Type B pancreatic cell (in vitro differentiated cells): Measurements from ENCODE around the gene MICAL3. TPM values are rescaled to one million over a fixed set of nuclear protein-coding genes. Genes with fewer than 3 reads are reported as not detected.

Experiments
- DNase-seq: peaks from one replicate; pipeline ENCODE4 v3.0.0; 2021; ENCODE audit warnings: mixed read lengths; ENCODE audit not compliant: unreplicated experiment; ENCODE audit errors: extremely low spot score
- H3K27ac Mint-ChIP-seq: 2 replicates; pipeline ENCODE4 v1.8.0; 2021; ENCODE audit warnings: mild to moderate bottlenecking, mixed read lengths
- H3K27me3 Mint-ChIP-seq: 2 replicates; pipeline ENCODE4 v1.8.0; 2021; ENCODE audit warnings: mixed read lengths
- H3K36me3 Mint-ChIP-seq: 2 replicates; pipeline ENCODE4 v1.8.0; 2021; ENCODE audit warnings: mixed read lengths
- H3K4me1 Mint-ChIP-seq: one replicate; pipeline ENCODE4 v1.8.0; 2021; ENCODE audit warnings: mixed read lengths; ENCODE audit not compliant: unreplicated experiment
- H3K4me3 Mint-ChIP-seq: 2 replicates; pipeline ENCODE4 v1.8.0; 2021; ENCODE audit warnings: mild to moderate bottlenecking, mixed read lengths
- H3K9me3 Mint-ChIP-seq: 2 replicates; pipeline ENCODE4 v1.8.0; 2021; ENCODE audit warnings: mixed read lengths
- CTCF ChIP-seq: fragments of 200-600 bp; sonication (generic); conservative IDR thresholded peaks from 2 replicates; pipeline ENCODE4 v1.5.0; 2021; ENCODE audit warnings: antibody characterized with exemption, mild to moderate bottlenecking
- total RNA-seq: library from RNA; stranded (reverse); gene quantifications from 2 replicates; pipeline ENCODE4 v1.2.1, GENCODE V29; 2021; ENCODE audit warnings: low replicate concordance

MICAL3 gene
- total RNA-seq, 1 donor from 2014 or later: 56.4 TPM

DNA sequence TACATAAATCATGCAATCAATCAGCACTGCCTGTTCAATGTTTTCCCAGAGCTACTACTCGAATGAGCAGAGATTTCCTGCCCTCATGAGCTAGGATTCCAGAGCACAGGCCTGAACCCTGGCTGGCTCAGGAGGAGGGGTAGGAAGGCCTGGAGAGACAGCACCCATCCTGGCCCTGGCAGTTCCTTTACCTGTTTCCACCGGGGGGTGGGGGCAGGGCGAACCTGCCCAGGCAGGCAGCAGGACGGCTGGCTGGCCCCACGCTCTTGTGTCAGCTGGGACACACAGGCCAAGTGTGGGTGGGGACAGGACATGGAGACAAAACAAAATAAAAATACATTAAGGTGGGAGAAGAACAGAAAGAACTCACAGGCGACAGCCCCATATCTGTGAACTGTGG, 140.3 kb downstream of the MICAL3 start:
- TF ChIP-seq CTCF: no peak
- H3K27ac Mint-ChIP-seq: no peak overlapping the region
- H3K27me3 Mint-ChIP-seq: no peaks in the 10 kb centered on the region
- no peaks in the 10 kb centered on the region for H3K9me3 Mint-ChIP-seq
- H3K4me1 Mint-ChIP-seq: no peaks in the 10 kb centered on the region
- peaks cover 18% of the 10 kb centered on the region for H3K36me3 Mint-ChIP-seq
- no peak for DNase-seq
- no peak overlapping the region for H3K4me3 Mint-ChIP-seq

DNA sequence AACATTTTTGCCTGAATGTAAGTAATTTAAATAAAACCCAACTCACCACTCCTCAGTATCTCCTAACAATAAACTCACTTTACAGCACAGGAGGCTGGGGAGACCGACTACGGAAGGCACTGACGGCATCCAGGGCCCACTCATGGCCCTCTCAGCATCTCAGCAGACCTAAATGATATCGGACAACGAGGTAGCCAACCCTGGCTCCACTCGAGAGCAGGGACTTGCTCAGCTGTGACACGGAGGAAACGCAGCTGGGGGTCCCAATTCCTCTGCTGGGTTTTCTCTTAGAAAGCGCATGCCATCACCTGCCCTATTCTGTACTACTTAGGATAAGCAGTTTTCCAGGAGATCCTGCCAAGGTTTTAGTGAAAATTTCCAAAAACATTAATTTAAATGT, 141.0 kb downstream of the MICAL3 start:
- Mint-ChIP-seq H3K4me3 (no peak overlapping the region), H3K9me3 (no peaks in the 10 kb centered on the region), H3K4me1 (no peaks in the 10 kb centered on the region), H3K36me3 (peaks cover 18% of the 10 kb centered on the region), H3K27ac (no peak overlapping the region), H3K27me3 (no peaks in the 10 kb centered on the region)
- TF ChIP-seq CTCF: no peak
- DNase-seq: no peak

DNA sequence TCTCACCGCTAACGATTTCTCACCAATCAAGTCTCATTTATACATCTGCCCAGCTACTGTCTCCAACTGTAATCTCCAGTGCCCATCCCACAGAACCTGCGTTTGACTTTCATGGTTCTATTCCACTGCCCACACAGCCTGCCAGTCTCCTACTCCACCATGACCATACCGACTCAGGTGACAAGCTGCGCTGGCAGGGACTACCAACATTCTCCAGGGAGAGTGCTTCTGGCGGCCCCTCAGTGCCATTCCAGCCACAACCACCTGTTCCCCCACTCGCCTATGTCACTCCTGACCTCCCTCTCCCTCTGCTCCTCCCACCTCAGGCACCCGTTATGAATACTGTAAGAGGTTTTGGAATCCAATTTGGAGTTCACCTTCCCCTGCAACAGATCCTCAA, 141.6 kb downstream of the MICAL3 start:
- Mint-ChIP-seq H3K36me3 (peaks cover 18% of the 10 kb centered on the region), H3K4me3 (no peak overlapping the region), H3K9me3 (no peaks in the 10 kb centered on the region), H3K27ac (no peak overlapping the region), H3K27me3 (no peaks in the 10 kb centered on the region), H3K4me1 (no peaks in the 10 kb centered on the region)
- no peak for DNase-seq
- no peak for TF ChIP-seq CTCF

- Mint-ChIP-seq H3K27ac (no peak overlapping the region), H3K36me3 (peaks cover 12% of the 10 kb centered on the region), H3K4me1 (no peaks in the 10 kb centered on the region), H3K27me3 (no peaks in the 10 kb centered on the region), H3K4me3 (no peak overlapping the region), H3K9me3 (no peaks in the 10 kb centered on the region)
- no peak for DNase-seq
- no peak for TF ChIP-seq CTCF
Measured at GRCh38 chr22:17882162-17882561, 142.2 kb downstream of the MICAL3 start.

GRCh38 chr22:17881366-17881765, 143.0 kb downstream of the MICAL3 start:
- Mint-ChIP-seq H3K9me3 (no peaks in the 10 kb centered on the region), H3K27ac (no peak overlapping the region), H3K36me3 (peaks cover 10% of the 10 kb centered on the region), H3K4me1 (no peaks in the 10 kb centered on the region), H3K4me3 (no peak overlapping the region), H3K27me3 (no peaks in the 10 kb centered on the region)
- no peak for TF ChIP-seq CTCF
- no peak for DNase-seq

- Mint-ChIP-seq H3K27ac (no peak overlapping the region), H3K4me1 (no peaks in the 10 kb centered on the region), H3K4me3 (no peak overlapping the region), H3K27me3 (no peaks in the 10 kb centered on the region), H3K36me3 (peaks cover 10% of the 10 kb centered on the region), H3K9me3 (no peaks in the 10 kb centered on the region)
- no peak for DNase-seq
- no peak for TF ChIP-seq CTCF
Measured at GRCh38 chr22:17880468-17880867, 143.9 kb downstream of the MICAL3 start.
